Brain pericyte (primary cell): ENCODE results near the gene PSMB3.

Experiments used
- DNase-seq: peaks from one replicate; pipeline ENCODE4 v3.0.0-alpha.2; 2012; ENCODE audit warnings: low read depth, low spot score

Gene PSMB3

DNA sequence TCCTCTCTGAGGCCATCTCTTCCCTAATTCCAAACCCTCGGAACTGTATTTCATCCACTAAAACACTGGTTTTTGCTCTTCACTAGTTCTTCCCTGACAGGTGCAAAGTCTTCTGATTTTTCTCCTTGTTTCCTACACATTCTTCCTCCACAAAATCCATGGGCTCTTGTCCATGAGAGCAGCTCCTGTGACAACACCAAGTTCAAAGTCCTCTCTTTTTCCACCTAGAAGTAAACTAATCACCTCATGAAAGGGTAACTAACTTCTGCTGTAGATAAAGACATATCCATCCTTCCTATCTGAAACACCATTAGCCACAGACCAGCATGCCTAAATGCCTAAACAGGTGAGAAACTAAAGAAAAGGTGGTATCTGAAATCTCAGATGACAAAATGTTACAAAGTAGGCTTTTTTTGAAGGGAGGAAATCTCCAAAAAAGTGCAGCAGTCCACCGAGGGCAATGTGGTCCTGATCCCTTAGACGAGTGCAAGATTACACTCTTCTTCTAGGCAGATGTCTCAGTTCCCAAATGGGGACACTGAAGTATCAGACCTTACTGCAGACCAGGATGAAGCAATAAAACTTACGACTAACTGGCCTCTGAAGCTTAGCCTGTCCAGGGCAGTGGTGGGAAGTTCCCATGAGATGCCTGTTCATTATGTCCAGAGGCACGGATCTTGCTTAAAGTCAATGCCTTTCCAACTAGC, 44.1 kb downstream of the PSMB3 start:
- DNase-seq, result no peak

DNA sequence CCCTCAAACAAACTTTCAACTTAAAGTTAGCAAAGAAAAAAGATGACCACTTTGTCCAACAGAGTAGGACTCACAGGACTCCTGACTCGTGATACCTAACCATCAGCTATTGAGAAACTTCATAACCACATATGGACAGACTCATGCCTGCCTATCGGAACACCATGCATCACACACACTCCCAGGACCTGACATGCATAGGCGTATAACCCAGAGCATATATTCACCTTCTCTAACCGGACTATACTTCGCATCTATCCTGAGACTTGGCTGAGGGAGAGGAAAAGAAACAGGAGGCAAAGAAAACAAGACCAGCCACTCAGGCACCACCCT, 44.6 kb downstream of the PSMB3 start:
- no peak for DNase-seq

DNA sequence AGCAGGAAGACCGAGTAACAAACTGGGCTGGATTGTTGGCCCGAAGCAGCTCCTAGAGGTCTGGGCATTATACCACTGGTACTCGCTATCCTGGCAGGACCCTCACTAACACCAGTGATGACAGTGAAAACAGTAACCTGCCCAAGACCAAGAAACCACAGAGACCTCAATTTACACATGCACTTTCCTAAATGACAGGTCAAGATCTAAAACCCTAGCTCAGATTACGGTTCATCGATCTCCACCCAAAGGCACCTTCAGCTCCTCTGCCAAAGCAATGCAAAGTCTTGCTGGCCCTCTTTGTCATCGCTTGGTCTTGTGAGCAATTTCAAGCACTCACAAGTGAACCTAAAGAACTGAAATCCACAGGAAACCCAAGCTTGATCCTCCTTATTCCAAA, 45.3 kb downstream of the PSMB3 start:
- no peak for DNase-seq

DNA sequence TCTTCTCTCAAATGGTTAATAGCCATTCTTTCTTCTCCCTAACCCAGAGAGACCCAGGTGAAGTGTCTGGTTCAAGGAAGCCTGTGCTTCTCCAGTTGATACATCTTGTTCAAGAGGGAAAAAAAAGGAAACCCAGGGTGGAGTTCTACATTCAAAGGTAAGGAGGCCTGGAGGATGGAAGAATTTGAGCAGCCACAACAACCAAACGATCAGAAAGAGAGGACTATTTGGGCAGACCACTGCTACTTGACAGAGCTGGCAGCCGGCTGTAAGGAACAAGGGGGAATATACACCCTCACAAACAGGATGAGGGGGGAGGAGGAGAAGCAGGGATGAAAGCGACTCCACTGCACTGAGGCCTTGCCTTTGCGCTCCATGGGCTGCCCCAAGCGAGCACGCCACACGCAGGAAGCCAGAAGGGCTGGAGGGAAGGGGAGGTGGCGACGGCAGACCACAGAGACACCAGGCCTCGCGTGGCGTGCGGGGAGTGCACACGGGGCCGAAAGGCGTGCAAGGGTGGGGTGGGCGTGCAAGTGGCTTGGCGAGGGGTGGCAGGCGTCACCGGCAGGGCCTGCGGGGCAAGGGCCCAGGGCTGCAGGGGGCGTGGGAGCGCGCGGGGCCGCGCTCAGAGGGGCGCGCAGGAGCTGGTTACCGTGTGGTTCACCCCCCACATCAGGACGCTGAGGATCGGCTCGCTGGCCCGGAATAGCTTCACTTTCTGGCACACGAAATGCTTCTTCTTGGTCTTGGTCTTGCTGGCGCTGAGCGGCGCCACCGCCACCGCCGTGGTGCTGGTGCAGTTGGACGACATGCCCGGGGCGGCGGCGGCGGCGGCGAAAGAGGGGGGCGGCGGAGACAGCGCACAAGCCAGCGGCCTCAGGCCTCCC, 46.3 kb downstream of the PSMB3 start:
- DNase-seq, result no peak

DNA sequence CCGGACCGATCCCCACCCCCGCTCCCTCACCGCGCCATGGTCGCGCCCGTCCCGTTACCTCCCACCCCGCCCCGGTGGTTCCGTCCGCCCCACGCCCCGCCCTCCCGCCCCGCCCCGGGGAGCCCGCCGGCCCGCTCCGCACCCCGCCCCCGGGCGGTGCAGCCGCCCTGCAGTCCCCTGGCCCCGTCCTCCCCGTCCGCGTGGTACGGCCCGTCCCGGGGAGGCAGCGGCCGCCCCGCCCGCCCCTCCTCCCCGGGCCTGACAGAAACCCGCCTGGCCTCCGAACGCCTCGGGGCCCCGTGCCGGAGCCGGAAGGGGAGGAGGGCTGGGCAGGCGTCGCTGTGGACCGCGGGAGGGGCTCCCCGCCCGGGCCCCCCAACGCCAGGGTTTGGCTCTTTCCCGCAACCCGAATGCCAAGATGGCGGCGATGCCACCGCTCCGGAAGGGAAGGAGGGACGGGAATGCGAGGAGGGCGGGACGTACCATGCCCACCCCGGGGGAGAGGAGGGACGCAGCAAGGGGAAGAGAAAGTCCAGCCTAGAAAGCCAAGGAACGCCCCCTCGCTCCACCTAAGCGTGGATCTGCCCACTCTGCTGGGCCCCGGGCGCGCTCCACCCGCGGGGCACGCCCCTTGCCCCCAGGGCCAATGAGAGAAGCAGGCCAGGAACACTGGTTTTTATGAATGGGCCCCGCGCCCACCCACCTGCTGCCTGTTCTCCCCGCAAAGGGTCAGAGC, 47.1 kb downstream of the PSMB3 start, which contains the start of gene PIP4K2B:
TSS of gene PIP4K2B (minus strand) at position 56 of the 736 bp plus-strand sequence. CDS start 132 bp downstream, outside the sequence.
- DNase-seq, result peak; percentile 93

DNA sequence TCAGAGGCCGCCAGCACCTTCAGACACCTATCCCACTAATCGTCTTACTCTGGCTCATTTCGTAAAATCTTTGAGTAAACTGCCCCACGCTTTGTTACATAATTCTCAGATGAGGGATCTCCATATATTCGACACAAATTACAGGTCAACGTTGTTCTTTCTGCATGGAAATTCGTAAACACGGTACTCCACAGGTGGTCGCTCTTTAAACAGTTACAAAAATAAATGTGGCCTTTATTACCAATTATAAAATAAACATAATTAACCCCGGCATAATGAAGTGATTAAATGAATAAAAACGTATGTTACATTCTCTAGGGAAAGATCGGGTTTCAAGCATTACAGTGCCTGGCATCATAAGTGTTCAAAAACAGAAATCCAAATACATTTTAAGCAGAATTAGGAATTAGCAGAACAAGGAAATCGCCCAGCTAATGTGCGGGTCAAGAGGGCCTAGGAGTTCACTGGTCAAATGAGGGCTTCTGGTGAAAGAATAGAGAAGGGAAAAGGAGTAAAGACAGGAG, 47.8 kb downstream of the PSMB3 start:
- no peak for DNase-seq

DNA sequence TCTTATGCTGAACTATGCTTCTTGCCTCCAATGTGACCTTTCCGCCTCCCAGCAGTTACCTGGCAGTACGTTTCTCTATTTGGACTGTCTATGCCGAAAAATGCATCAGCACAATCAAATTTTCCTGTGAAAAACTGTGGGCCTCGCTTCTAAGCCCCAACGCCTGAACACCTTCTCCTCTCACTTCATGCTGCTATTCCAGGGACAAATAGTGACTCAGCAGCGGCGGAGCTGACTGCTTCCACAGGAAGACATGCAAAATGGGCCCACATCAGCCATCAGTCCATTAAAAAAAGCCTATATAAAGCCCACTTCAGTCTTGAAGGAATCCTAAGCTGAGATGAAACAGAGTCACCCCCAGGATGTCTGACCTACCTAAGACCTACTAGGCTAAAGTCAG, 57.3 kb downstream of the PSMB3 start:
- no peak for DNase-seq
